Right cardiac atrium (tissue), 5 donors: ENCODE measurements around the gene DLL3. TPM values are rescaled to one million over a fixed set of nuclear protein-coding genes. Genes with fewer than 3 reads are reported as not detected.

ENCODE experiments used
- ATAC-seq, 2 donors: fragments of 200-7000 bp; cut with Tn5 transposase; one replicate each; pipeline versions ENCODE4 v1.8.0 to v1.9.1; 2020; ENCODE audit warnings: moderate library complexity in 2 of 2, mild to moderate bottlenecking in 1 of 2
- DNase-seq, 3 donors: peaks; one replicate each; pipeline ENCODE4 v3.0.0-alpha.2; 2020
- H3K27ac ChIP-seq: one replicate; pipeline ENCODE4 v1.5.1; 2013; ENCODE audit warnings: mild to moderate bottlenecking, low read length, control low read depth, moderate library complexity
- H3K27me3 ChIP-seq: one replicate; pipeline ENCODE4 v1.6.1; 2013; ENCODE audit not compliant: control insufficient read depth, insufficient read depth
- H3K4me1 ChIP-seq: one replicate; pipeline ENCODE4 v1.6.1; 2013; ENCODE audit warnings: low read length; ENCODE audit not compliant: control insufficient read depth, insufficient read depth
- H3K4me3 ChIP-seq: one replicate; pipeline ENCODE4 v1.5.1; 2013; ENCODE audit warnings: low read length, control low read depth
- H3K9me3 ChIP-seq: one replicate; pipeline ENCODE4 v1.6.1; 2013; ENCODE audit warnings: low read length; ENCODE audit not compliant: control insufficient read depth
- WGBS: extraction: QIAGEN DNeasy Blood & Tissue Kit; methylation state at CpG from one replicate; pipeline ENCODE4 v1.1.7; 2013; 5-methylcytosine and 5-hydroxymethylcytosine counted together
- intact Hi-C, 4 donors: fragments of 100-400 bp; cut with DNase I; formaldehyde crosslinking; loops; one replicate each; pipeline versions ENCODE4 v1.11.0 to v1.14.0; 2022 to 2023
- polyA plus RNA-seq: library from polyadenylated mRNA; stranded (reverse); fragments of 200-250 nt; gene quantifications from one replicate; pipeline ENCODE4 v1.2.3, GENCODE V29; 2013
- total RNA-seq, 4 donors: library from RNA; stranded (reverse); fragmentation: NEBNext Ultra II Directional; extraction: Animal tissue kit (Norgen Biotek cat#: 25700); gene quantifications; one replicate each; pipeline ENCODE4 v1.2.1, GENCODE V29; 2021
- donor health status: healthy with polysubstance abuse.
- donor health status: DM: no; HTN: yes; CAD: no.
- donor health status: DM: no; HTN: no; CAD: no.
- donor health status: DM: no; HTN: yes; CAD: no; lungs with severe emphysema.
- donor health status: DM: yes; HTN: yes; CAD: no.

DLL3 gene
- total and polyA plus RNA-seq, 5 donors, result 0.07 TPM; not detected in 4

DNA sequence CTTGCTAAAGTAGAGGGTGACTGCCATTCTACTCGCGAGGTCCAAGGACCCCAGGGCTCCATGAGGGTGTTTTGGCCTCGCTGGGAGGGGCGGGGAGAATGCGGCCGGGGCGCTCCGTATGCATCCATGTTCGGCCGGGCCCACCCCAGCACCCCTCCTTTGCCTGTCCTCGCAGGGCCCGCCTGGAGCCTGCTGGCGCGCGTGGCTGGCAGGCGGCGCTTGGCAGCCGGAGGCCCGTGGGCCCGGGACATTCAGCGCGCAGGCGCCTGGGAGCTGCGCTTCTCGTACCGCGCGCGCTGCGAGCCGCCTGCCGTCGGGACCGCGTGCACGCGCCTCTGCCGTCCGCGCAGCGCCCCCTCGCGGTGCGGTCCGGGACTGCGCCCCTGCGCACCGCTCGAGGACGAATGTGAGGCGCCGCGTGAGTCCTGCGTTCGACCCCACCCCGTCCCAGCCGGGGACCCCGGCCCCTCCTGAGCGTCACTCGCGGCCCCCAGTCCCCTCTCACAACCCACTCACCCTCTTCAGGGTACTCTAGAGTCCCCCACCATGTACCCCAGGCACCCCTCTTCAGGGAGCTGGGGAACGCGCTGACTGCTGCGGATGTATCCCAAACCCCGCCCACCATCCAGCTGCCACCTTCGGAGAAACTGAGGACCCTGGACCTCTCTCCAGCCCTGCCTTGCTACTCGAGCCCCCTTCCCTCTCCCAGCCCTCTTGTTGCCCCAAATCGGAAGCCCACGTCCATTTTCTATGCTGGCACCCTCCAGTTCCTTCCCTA is 4.1 kb downstream of the DLL3 start:
- H3K27me3 ChIP-seq, result no peaks in the 10 kb centered on the region
- 12% methylated on average over 69 of the region's 69 CpGs for WGBS
- H3K4me1 ChIP-seq, result peaks cover 2% of the 10 kb centered on the region
- no peaks in the 10 kb centered on the region for H3K9me3 ChIP-seq
- DNase-seq, result peak; percentile 68 to 83 (median 83)
- intact Hi-C loops, result no loop called here
- peak; percentile 55 to 76 for ATAC-seq
- H3K4me3 ChIP-seq, result no peak overlapping the region
- no peak overlapping the region for H3K27ac ChIP-seq

DNA sequence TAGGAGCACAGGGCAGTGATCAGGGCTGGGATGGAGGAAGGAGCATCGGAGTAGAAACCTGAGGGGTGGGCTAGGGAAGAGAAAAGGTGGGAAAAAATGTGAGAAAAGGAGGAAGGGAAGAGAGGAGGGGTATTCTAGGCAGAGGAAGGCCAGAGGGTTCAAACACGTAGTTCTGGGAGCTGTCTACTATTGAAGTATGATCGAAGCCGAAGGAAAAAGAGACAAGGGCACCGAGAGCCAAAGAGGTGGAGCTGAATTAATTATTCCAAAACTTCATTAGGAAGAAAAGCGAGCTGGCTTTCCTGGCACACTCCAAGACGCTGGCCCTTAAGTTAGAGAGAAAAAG is 7.8 kb downstream of the DLL3 start:
- DNase-seq, result no peak
- no peaks in the 10 kb centered on the region for H3K27me3 ChIP-seq
- ATAC-seq, result no peak

DNA sequence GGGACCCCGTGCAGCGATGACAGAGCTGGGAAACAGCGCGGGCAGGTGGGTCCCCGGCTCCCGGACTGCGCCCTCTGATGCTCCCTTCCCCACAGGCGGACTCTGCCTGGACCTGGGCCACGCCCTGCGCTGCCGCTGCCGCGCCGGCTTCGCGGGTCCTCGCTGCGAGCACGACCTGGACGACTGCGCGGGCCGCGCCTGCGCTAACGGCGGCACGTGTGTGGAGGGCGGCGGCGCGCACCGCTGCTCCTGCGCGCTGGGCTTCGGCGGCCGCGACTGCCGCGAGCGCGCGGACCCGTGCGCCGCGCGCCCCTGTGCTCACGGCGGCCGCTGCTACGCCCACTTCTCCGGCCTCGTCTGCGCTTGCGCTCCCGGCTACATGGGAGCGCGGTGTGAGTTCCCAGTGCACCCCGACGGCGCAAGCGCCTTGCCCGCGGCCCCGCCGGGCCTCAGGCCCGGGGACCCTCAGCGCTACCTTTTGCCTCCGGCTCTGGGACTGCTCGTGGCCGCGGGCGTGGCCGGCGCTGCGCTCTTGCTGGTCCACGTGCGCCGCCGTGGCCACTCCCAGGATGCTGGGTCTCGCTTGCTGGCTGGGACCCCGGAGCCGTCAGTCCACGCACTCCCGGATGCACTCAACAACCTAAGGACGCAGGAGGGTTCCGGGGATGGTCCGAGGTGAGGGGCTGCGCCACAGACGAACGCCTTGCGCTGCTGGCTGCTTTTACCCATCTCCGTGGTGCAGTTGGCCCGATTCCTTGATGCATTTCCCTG is 8.4 kb downstream of the DLL3 start:
- H3K9me3 ChIP-seq, result no peaks in the 10 kb centered on the region
- H3K4me1 ChIP-seq, result peaks cover 2% of the 10 kb centered on the region
- DNase-seq (peak; percentile 29 to 65 (median 63)), ATAC-seq (peak; percentile 44 to 57)
- peak overlapping the region; percentile 40 for H3K4me3 ChIP-seq
- no peaks in the 10 kb centered on the region for H3K27me3 ChIP-seq
- intact Hi-C loops, result no loop called here
- 3% methylated on average over 96 of the region's 96 CpGs for WGBS
- no peak overlapping the region for H3K27ac ChIP-seq

More for the DNA sequence above, 7.8 kb downstream of the DLL3 start:
- no peaks in the 10 kb centered on the region for H3K9me3 ChIP-seq
- 53% methylated on average over 7 of the region's 7 CpGs for WGBS
- H3K27ac ChIP-seq, result no peak overlapping the region
- intact Hi-C loops, result no loop called here
- H3K4me3 ChIP-seq, result peak overlapping the region; percentile 40
- H3K4me1 ChIP-seq, result peaks cover 2% of the 10 kb centered on the region

DNA sequence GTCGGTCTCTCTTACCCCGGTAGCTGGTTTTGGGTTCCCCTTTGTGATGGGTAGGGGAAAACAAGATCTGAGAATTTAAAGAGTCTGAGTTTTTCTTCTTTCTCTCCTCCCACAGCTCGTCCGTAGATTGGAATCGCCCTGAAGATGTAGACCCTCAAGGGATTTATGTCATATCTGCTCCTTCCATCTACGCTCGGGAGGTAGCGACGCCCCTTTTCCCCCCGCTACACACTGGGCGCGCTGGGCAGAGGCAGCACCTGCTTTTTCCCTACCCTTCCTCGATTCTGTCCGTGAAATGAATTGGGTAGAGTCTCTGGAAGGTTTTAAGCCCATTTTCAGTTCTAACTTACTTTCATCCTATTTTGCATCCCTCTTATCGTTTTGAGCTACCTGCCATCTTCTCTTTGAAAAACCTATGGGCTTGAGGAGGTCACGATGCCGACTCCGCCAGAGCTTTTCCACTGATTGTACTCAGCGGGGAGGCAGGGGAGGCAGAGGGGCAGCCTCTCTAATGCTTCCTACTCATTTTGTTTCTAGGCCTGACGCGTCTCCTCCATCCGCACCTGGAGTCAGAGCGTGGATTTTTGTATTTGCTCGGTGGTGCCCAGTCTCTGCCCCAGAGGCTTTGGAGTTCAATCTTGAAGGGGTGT is 9.1 kb downstream of the DLL3 start:
- Histone ChIP-seq H3K27me3 (no peaks in the 10 kb centered on the region), H3K9me3 (no peaks in the 10 kb centered on the region), H3K4me1 (peaks cover 2% of the 10 kb centered on the region), H3K27ac (no peak overlapping the region), H3K4me3 (no peak overlapping the region)
- WGBS, result 44% methylated on average over 24 of the region's 24 CpGs
- DNase-seq (peak in 1 of 3 donors; percentile 12), ATAC-seq (no peak)
- intact Hi-C loops, result no loop called here

DNA sequence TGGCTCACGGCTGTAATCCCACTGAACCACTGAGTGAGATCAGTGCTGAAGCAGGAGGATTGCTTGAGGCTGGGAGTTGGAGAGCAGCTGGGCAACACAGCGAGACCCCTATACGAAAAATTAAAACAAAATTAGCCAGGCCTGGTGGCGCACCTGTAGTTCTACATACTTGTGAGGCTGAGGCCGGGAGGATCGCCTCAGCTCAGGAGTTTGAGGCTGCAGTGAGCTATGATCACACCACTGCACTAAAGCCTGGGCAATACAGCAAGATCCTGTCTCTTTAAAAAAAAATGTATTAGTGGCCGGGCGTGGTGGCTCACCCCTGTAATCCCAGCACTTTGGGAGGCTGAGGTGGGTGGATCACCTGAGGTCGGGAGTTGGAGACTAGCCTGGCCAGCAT is 9.9 kb downstream of the DLL3 start:
- ATAC-seq (no peak), DNase-seq (no peak)
- 88% methylated on average over 9 of the region's 9 CpGs for WGBS
- H3K4me3 ChIP-seq, result no peak overlapping the region
- H3K27ac ChIP-seq, result no peak overlapping the region
- peaks cover 2% of the 10 kb centered on the region for H3K4me1 ChIP-seq
- no peaks in the 10 kb centered on the region for H3K27me3 ChIP-seq
- H3K9me3 ChIP-seq, result no peaks in the 10 kb centered on the region
- intact Hi-C loops, result no loop called here

DNA sequence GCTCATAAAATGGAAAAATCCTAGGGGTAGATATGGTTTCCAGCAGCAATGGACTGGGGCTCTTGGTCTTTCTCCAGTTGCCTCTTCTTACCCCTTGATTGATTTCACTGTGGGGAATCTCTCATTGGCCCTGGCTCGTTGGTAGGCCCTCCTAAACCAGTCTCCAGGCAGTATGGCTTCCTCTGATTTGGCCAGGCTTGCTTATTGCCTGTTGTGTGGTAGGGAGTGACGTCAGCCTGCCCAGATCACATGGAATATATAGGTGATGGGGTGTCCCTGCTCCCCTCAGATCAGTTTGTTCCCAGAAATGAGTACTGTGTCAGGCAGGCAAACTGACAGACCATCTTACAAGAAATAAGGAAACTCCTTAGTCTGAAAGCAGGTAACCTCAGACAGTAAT is 10.5 kb downstream of the DLL3 start:
- intact Hi-C loops, result no loop called here
- no peaks in the 10 kb centered on the region for H3K9me3 ChIP-seq
- no peak overlapping the region for H3K27ac ChIP-seq
- WGBS, result 66% methylated on average over 2 of the region's 2 CpGs
- DNase-seq (no peak), ATAC-seq (no peak)
- peaks cover 2% of the 10 kb centered on the region for H3K4me1 ChIP-seq
- H3K4me3 ChIP-seq, result no peak overlapping the region
- no peaks in the 10 kb centered on the region for H3K27me3 ChIP-seq

DNA sequence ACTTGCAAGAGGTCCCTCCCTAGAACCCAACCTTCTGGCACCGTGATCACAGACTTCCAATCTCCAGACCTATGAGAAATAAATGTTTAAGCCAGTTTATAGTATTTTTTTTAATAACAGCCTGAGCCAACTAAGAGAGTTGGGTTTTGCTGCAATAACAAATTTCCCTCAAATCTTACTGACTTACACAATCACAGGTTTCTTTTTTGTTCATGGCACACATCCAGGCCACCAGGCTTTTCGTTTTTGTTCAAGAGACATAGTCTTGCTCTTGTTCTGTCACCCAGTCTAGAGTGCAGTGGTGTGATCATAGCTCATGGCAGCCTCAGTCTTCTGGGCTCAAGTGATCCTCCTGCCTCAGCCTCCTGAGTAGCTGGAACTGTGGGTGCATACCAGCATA is 14.2 kb downstream of the DLL3 start:
- H3K4me3 ChIP-seq, result no peak overlapping the region
- ATAC-seq (no peak), DNase-seq (no peak)
- no peaks in the 10 kb centered on the region for H3K9me3 ChIP-seq
- 47% methylated on average over 2 of the region's 2 CpGs for WGBS
- no peak overlapping the region for H3K27ac ChIP-seq
- intact Hi-C loops, result no loop called here
- no peaks in the 10 kb centered on the region for H3K4me1 ChIP-seq
- H3K27me3 ChIP-seq, result no peaks in the 10 kb centered on the region

DNA sequence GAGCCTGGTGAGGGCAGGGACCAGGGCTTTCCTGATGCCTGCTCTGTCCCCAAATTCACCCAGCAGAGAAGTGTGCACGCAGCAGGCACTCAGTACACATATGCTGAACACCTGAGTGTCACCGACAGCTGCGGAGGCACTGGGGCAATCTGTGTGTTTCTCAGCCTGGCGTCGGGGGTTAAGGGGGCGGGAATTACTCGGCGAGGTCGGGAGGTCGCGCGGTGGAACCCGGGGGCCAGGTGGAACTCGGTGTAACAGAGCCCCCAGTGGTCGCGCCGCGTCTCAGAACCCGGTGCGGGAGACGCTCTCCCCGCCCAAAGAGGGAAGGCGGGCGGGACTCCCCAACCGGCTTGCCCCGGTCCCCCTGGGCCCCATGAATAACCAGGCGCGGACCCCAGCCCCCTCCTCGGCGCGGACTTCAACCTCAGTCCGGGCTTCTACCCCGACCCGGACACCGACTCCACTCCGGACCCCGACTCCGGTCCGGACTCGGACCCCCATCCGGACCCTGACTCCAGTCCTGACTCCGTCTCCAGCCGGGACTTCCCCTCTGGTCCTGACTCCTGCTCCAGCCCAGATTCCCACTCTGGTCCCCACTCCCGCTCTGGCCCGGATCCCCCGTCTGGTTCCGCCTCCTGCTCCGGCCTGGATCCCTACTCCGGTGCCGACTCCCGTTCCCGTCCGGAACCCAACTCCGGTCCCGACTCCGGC is 16.2 kb downstream of the DLL3 start, which contains the start of gene SELENOV:
Gene SELENOV, plus strand, starts transcription at position 300 of the 711 bp plus-strand sequence. Its CDS starts 74 bp downstream, at position 374.
- no peaks in the 10 kb centered on the region for H3K27me3 ChIP-seq
- intact Hi-C loops, result no loop called here
- no peaks in the 10 kb centered on the region for H3K4me1 ChIP-seq
- H3K4me3 ChIP-seq, result peak within 1 kb of the TSS; percentile 14
- H3K9me3 ChIP-seq, result no peaks in the 10 kb centered on the region
- DNase-seq (peak in 1 of 3 donors; percentile 63), ATAC-seq (peak; percentile 52 to 56)
- no peak within 1 kb of the TSS for H3K27ac ChIP-seq
- WGBS, result under 1% methylated on average over 56 of the region's 56 CpGs

DNA sequence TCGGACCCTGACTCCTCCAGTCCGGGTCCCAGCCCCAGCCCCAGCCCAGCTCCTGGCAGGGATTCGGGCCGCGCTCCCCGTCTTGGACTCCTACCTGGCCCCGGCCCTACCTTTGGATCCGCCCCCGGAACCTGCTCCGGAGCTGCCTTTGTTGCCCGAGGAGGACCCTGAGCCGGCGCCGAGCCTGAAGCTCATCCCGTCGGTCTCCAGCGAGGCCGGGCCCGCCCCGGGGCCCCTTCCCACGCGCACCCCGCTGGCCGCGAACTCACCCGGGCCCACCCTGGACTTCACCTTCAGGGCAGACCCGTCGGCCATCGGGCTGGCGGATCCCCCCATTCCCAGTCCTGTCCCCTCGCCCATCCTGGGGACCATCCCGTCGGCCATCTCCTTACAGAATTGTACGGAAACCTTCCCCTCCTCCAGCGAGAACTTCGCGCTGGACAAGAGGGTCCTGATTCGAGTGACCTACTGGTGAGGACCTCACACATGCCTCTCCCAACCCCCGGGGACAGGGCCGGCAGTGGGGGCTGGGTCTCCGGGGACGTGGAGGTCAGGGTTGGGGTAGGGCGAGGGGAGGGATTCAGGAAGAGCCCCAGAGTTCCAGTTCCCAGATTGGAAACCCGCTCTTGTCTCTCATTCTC is 16.9 kb downstream of the DLL3 start:
- peak overlapping the region; percentile 14 for H3K4me3 ChIP-seq
- H3K27ac ChIP-seq, result no peak overlapping the region
- no peaks in the 10 kb centered on the region for H3K4me1 ChIP-seq
- no peaks in the 10 kb centered on the region for H3K9me3 ChIP-seq
- DNase-seq (no peak), ATAC-seq (peak in 1 of 2 donors; percentile 21)
- H3K27me3 ChIP-seq, result no peaks in the 10 kb centered on the region
- WGBS, result 2% methylated on average over 44 of the region's 44 CpGs
- intact Hi-C loops, result no loop called here

DNA sequence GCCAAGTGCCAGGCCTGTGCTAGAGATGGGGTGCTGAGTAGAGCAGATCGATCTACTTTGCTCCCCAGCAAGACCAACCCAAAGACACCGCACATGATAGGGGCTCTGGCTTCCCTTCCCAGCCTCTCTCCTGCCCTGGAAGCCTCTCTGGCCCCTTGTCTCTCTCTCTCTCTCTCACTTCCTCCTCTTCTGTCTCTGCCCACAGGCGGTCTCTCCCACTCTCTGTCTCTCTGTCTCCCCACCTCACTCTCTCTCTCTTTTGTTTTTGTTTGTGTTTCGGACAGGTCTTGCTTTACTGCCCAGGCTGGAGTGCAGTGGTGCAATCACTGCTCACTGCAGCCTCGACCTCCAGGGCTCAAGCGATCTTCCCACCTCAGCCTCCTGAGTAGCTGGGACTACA is 17.5 kb downstream of the DLL3 start:
- Histone ChIP-seq H3K27ac (no peak overlapping the region), H3K4me1 (no peaks in the 10 kb centered on the region), H3K27me3 (no peaks in the 10 kb centered on the region), H3K4me3 (no peak overlapping the region), H3K9me3 (no peaks in the 10 kb centered on the region)
- DNase-seq (no peak), ATAC-seq (no peak)
- intact Hi-C loops, result no loop called here
- 45% methylated on average over 6 of the region's 6 CpGs for WGBS
